H1 (cell line): ENCODE data around the gene PHACTR2. TPM values are rescaled to one million over a fixed set of nuclear protein-coding genes. Genes with fewer than 3 reads are reported as not detected.

ENCODE experiments used
- ASH2L ChIP-seq: fragments of 200-600, 300-600 bp; sonication (generic); IDR thresholded peaks from one replicate; pipeline ENCODE4 v1.7.1; 2017; ENCODE audit warnings: low read length
- ATF3 ChIP-seq: IDR thresholded peaks from 2 replicates; pipeline ENCODE4 v1.6.1; 2011; ENCODE audit warnings: low read depth, mild to moderate bottlenecking, low read length; ENCODE audit not compliant: insufficient read depth
- BRCA1 ChIP-seq: IDR thresholded peaks from 2 replicates; pipeline ENCODE4 v1.6.1; 2012; ENCODE audit warnings: low read depth, low read length, improper control_type of control experiment
- CHD2 ChIP-seq: IDR thresholded peaks from 2 replicates; pipeline ENCODE4 v1.6.1; 2012; ENCODE audit warnings: low read length, improper control_type of control experiment
- CHD7 ChIP-seq: fragments of 300-600 bp; sonication (generic); IDR thresholded peaks from 2 replicates; pipeline ENCODE4 v1.7.1; 2012; ENCODE audit warnings: low read length, moderate library complexity, mild to moderate bottlenecking, inconsistent platforms; ENCODE audit not compliant: insufficient replicate concordance
- CTBP2 ChIP-seq: IDR thresholded peaks from 2 replicates; pipeline ENCODE4 v1.7.0; 2011; ENCODE audit warnings: borderline replicate concordance, mild to moderate bottlenecking, moderate library complexity, mixed read lengths, low read length; ENCODE audit not compliant: insufficient read depth, insufficient read length
- KDM5A ChIP-seq: fragments of 200-600 bp; IDR thresholded peaks from 2 replicates; pipeline ENCODE4 v1.7.1; 2012; ENCODE audit warnings: mild to moderate bottlenecking, low read length, inconsistent platforms, mixed read lengths
- MAFK ChIP-seq: IDR thresholded peaks from 2 replicates; pipeline ENCODE4 v1.6.1; 2012; ENCODE audit warnings: low read depth, mild to moderate bottlenecking, improper control_type of control experiment, low read length
- POLR2A ChIP-seq, 2 experiments: IDR thresholded peaks; 1 replicate in 1 of 2; 2 replicates in 1 of 2; pipeline ENCODE4 v1.6.1; 2011; ENCODE audit warnings: low read depth in 2 of 2, low read length in 2 of 2, mild to moderate bottlenecking in 2 of 2; ENCODE audit errors: control extremely low read depth in 1 of 2
- RFX5 ChIP-seq: IDR thresholded peaks from 2 replicates; pipeline ENCODE4 v1.6.1; 2011; ENCODE audit warnings: low read depth, low read length, improper control_type of control experiment, borderline replicate concordance
- SUZ12 ChIP-seq: fragments of 200-600 bp; sonication (generic); IDR thresholded peaks from 2 replicates; pipeline ENCODE4 v1.6.1; 2012; ENCODE audit warnings: mild to moderate bottlenecking, inconsistent platforms, low read length, moderate library complexity, mixed read lengths
- YY1 ChIP-seq: IDR thresholded peaks from 2 replicates; pipeline ENCODE4 v1.6.1; 2011; ENCODE audit warnings: low read depth, mild to moderate bottlenecking, low read length
- polyA plus RNA-seq, 7 experiments: library from polyadenylated mRNA; depleted of rRNA in 3 of 7; stranded (reverse) in 5 of 7; unstranded in 2 of 7; fragments of >200 nt in 5 of 7; fragments of 200-250 nt in 2 of 7; gene quantifications; 1 replicate in 5 of 7; 2 replicates in 1 of 7; 4 replicates in 1 of 7; pipeline versions ENCODE4 v1.2.1 to v1.2.3, GENCODE V29; 2011 to 2013; ENCODE audit warnings: missing spikeins in 2 of 7, mixed read lengths in 2 of 7
- total RNA-seq: library from RNA; stranded (reverse); fragmentation: NEBNext Ultra II Directional; extraction: Animal tissue kit (Norgen Biotek cat#: 25700); gene quantifications from 2 replicates; pipeline ENCODE4 v1.2.1, GENCODE V29; 2021

The PHACTR2 gene
- total and polyA plus RNA-seq, 2 of the 8 experiments (the other 6 are each of a cell fraction or from before 2014, with no cell fraction given) = 16.9 to 131 TPM

DNA sequence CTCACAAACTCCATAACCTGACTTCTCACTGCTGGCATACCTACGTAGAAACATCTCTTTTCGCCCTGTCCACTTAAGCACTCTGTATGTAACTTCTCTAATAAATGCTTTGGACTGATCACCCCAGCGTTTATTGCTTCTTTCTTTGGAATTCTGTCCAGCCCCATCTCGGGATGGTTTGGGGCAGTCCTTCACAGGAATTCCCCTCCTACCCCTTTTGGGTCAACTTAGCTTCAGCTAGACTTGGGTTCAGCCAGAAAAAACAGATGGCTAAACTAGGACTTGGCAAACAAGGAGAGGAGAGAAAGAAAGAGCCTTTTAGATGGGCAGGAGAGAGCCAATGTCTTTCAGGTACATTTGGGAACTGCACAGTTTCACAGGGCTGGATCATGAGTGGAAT is 161.4 kb downstream of the PHACTR2 start (continued):
- TF ChIP-seq CHD7 = no peak
- no peak for TF ChIP-seq KDM5A
- TF ChIP-seq ATF3 = no peak
- no peak for TF ChIP-seq CHD2
- TF ChIP-seq ASH2L = no peak
- no peak for TF ChIP-seq RFX5
- no peak for TF ChIP-seq SUZ12
- no peak for TF ChIP-seq BRCA1
- no peak for TF ChIP-seq YY1
- TF ChIP-seq CTBP2 = no peak
- no peak for TF ChIP-seq POLR2A (IDR thresholded peaks at IDR 0.05; ENCODE audit: control extremely low read depth in 1 of 2, low read depth in 2 of 2, low read length in 2 of 2)
- TF ChIP-seq MAFK = no peak
